GM21737 (cell line): ENCODE data around the gene UFL1.
"Not testable (repeated sequence)": the region's sequence is repeated elsewhere in the genome, so short reads cannot be mapped to it uniquely, and the experiment has no call there.

Experiments
- ATAC-seq: cut with Tn5 transposase; IDR thresholded peaks from one replicate; pipeline ENCODE4 v1.9.1; 2021; ENCODE audit warnings: mild to moderate bottlenecking, moderate library complexity; ENCODE audit not compliant: unreplicated experiment

Gene UFL1

GRCh38 chr6:96521644-96522464, at the start of gene UFL1:
UFL1 (plus strand) TSS chr6:96521806; CDS start chr6:96521874, 68 bp downstream.
- peak; percentile 98 for ATAC-seq

- ATAC-seq = not testable (repeated sequence)
These were observed 49.3 kb upstream of the UFL1 start for GRCh38 chr6:96472291-96472690.

- no peak for ATAC-seq
These were observed 42.9 kb upstream of the UFL1 start for GRCh38 chr6:96478695-96479094.

GRCh38 chr6:96491926-96492325, 29.7 kb upstream of the UFL1 start:
- ATAC-seq = no peak

GRCh38 chr6:96499781-96500180, 21.8 kb upstream of the UFL1 start:
- ATAC-seq = no peak

GRCh38 chr6:96502915-96503314, 18.7 kb upstream of the UFL1 start:
- ATAC-seq = no peak

- no peak for ATAC-seq
These were observed 16.2 kb upstream of the UFL1 start for GRCh38 chr6:96505363-96505762.

GRCh38 chr6:96509281-96509680, 12.3 kb upstream of the UFL1 start:
- ATAC-seq = no peak

- ATAC-seq = no peak
These were observed 1.2 kb upstream of the UFL1 start for GRCh38 chr6:96520171-96521115.

GRCh38 chr6:96521306-96521643, 331 bp upstream of the UFL1 start:
- ATAC-seq = no peak

GRCh38 chr6:96522465-96523009, 931 bp downstream of the UFL1 start:
- peak; percentile 36 for ATAC-seq

- no peak for ATAC-seq
These were observed 6.6 kb downstream of the UFL1 start for GRCh38 chr6:96528193-96528592.

- ATAC-seq = no peak
These were observed 10.8 kb downstream of the UFL1 start for GRCh38 chr6:96532399-96532798.

GRCh38 chr6:96537726-96538125, 16.1 kb downstream of the UFL1 start:
- no peak for ATAC-seq

GRCh38 chr6:96542702-96543101, 21.1 kb downstream of the UFL1 start:
- peak; percentile 67 for ATAC-seq

- no peak for ATAC-seq
These were observed 24.3 kb downstream of the UFL1 start for GRCh38 chr6:96545882-96546281.

GRCh38 chr6:96547654-96548053, 26.0 kb downstream of the UFL1 start:
- no peak for ATAC-seq

- ATAC-seq = no peak
These were observed 33.0 kb downstream of the UFL1 start for GRCh38 chr6:96554558-96554957.

GRCh38 chr6:96559740-96560139, 38.1 kb downstream of the UFL1 start:
- not testable (repeated sequence) for ATAC-seq

GRCh38 chr6:96562886-96563285, 41.3 kb downstream of the UFL1 start, which contains the start of gene FHL5:
FHL5 (plus strand) TSS chr6:96563128; CDS start chr6:96603614, 40,486 bp downstream.
- ATAC-seq = no peak

- ATAC-seq = no peak
These were observed 42.2 kb downstream of the UFL1 start for GRCh38 chr6:96563853-96564252.
